Panc1 (cell line): Measurements from ENCODE around the gene MBD5.

ENCODE experiments used
- POLR2AphosphoS5 ChIP-seq: IDR thresholded peaks from 2 replicates; pipeline ENCODE4 v1.6.1; 2012; ENCODE audit warnings: mild to moderate bottlenecking, low read depth, low read length, moderate library complexity
- SIN3A ChIP-seq: IDR thresholded peaks from 2 replicates; pipeline ENCODE4 v1.6.1; 2012; ENCODE audit warnings: low read depth, mild to moderate bottlenecking, low read length, moderate library complexity, borderline replicate concordance; ENCODE audit not compliant: insufficient read depth

DNA sequence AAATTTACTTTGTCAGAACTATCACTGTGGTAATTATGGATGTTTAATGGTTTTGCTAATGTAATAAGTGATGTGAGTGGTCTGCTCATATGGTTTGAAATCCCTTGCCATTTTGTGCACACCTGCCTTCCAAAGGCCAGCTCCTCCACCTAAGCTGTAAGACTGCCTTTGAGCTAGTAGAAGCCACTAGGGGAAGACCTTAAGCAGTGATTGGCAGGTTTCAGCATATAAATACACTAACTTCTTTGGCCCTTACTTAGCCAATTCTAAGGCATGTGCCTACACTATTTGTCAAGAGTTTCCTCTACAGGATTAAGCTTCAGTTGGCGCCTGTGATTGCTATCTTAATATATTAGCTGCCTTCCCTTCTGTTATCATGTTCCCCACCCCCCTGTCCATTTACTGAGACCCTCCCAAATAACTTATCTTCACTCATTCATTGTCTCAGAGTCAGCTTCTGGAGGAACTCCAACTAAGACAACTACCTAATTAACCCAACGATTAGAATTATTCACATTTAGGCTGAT lies 141.1 kb downstream of the MBD5 start:
- TF ChIP-seq POLR2AphosphoS5 (no peak), SIN3A (no peak)
